ENCODE results near the gene TERT. TPM values are rescaled to one million over a fixed set of nuclear protein-coding genes. Genes with fewer than 3 reads are reported as not detected.
A peak's percentile ranks its signal among the peaks of the same experiment; 100 is the strongest.

The TERT gene
- total and polyA plus RNA-seq, 2 of the 13 experiments (the other 11 are each of a cell fraction or from before 2014, with no cell fraction given), result 4.3 to 5.9 TPM

- TF ChIP-seq ZBTB8A (CRISPR knock-in tag; IDR thresholded peaks at IDR 0.05; ENCODE audit: borderline replicate concordance, low read depth) (no peak), GATAD2A (CRISPR knock-in tag; IDR thresholded peaks at IDR 0.05) (peak; percentile 65), CC2D1A (CRISPR knock-in tag; IDR thresholded peaks at IDR 0.05) (no peak), HNRNPH1 (optimal IDR thresholded peaks at IDR 0.05; ENCODE audit: low read depth, low read length) (no peak), ZFP36 (IDR thresholded peaks at IDR 0.05; ENCODE audit: borderline replicate concordance, low read depth, low read length, partially characterized antibody) (no peak), ZMYM2 (CRISPR knock-in tag; IDR thresholded peaks at IDR 0.05) (no peak), HMG20A (CRISPR knock-in tag; IDR thresholded peaks at IDR 0.05; ENCODE audit: borderline replicate concordance) (peak; percentile 13; the same call in 1 of the 2 replicates), BRD4 (CRISPR knock-in tag; IDR thresholded peaks at IDR 0.05) (no peak), BHLHE40 (IDR thresholded peaks at IDR 0.05; ENCODE audit: low read length) (peak; percentile 87), NFYC (CRISPR knock-in tag; IDR thresholded peaks at IDR 0.05) (0 out of 2 replicates have a peak, but pooled peaks have one; percentile 23), MXD3 (CRISPR knock-in tag; IDR thresholded peaks at IDR 0.05) (peak; percentile 93), RCOR2 (CRISPR knock-in tag; IDR thresholded peaks at IDR 0.05) (no peak), ZNF3 (CRISPR knock-in tag; IDR thresholded peaks at IDR 0.05) (0 out of 2 replicates have a peak, but pooled peaks have one; percentile 45), KMT2A (CRISPR knock-in tag; IDR thresholded peaks at IDR 0.05) (no peak), ATF3 (CRISPR knock-in tag; IDR thresholded peaks at IDR 0.05) (0 out of 2 replicates have a peak, but pooled peaks have one; percentile 12), ZNF709 (CRISPR knock-in tag; IDR thresholded peaks at IDR 0.05) (peak; percentile 80; the same call in 1 of the 2 replicates), MYC (CRISPR knock-in tag; IDR thresholded peaks at IDR 0.05; ENCODE audit: borderline replicate concordance) (peak; percentile 73; the same call in 1 of the 2 replicates), KLF12 (CRISPR knock-in tag; IDR thresholded peaks at IDR 0.05; ENCODE audit: borderline replicate concordance) (0 out of 2 replicates have a peak, but pooled peaks have one; percentile 40), HIVEP1 (CRISPR knock-in tag; IDR thresholded peaks at IDR 0.05) (peak; percentile 49), ZNF7 (CRISPR knock-in tag; IDR thresholded peaks at IDR 0.05) (no peak)
- TF ChIP-seq, protein P1, sequence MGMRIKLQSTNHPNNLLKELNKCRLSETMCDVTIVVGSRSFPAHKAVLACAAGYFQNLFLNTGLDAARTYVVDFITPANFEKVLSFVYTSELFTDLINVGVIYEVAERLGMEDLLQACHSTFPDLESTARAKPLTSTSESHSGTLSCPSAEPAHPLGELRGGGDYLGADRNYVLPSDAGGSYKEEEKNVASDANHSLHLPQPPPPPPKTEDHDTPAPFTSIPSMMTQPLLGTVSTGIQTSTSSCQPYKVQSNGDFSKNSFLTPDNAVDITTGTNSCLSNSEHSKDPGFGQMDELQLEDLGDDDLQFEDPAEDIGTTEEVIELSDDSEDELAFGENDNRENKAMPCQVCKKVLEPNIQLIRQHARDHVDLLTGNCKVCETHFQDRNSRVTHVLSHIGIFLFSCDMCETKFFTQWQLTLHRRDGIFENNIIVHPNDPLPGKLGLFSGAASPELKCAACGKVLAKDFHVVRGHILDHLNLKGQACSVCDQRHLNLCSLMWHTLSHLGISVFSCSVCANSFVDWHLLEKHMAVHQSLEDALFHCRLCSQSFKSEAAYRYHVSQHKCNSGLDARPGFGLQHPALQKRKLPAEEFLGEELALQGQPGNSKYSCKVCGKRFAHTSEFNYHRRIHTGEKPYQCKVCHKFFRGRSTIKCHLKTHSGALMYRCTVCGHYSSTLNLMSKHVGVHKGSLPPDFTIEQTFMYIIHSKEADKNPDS (CRISPR knock-in tag; IDR thresholded peaks at IDR 0.05), result no peak
- TF ChIP-seq, protein P2, sequence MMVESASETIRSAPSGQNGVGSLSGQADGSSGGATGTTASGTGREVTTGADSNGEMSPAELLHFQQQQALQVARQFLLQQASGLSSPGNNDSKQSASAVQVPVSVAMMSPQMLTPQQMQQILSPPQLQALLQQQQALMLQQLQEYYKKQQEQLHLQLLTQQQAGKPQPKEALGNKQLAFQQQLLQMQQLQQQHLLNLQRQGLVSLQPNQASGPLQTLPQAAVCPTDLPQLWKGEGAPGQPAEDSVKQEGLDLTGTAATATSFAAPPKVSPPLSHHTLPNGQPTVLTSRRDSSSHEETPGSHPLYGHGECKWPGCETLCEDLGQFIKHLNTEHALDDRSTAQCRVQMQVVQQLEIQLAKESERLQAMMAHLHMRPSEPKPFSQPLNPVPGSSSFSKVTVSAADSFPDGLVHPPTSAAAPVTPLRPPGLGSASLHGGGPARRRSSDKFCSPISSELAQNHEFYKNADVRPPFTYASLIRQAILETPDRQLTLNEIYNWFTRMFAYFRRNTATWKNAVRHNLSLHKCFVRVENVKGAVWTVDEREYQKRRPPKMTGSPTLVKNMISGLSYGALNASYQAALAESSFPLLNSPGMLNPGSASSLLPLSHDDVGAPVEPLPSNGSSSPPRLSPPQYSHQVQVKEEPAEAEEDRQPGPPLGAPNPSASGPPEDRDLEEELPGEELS (CRISPR knock-in tag; IDR thresholded peaks at IDR 0.05), result 0 out of 2 replicates have a peak, but pooled peaks have one; percentile 25
- TF ChIP-seq, protein P3, sequence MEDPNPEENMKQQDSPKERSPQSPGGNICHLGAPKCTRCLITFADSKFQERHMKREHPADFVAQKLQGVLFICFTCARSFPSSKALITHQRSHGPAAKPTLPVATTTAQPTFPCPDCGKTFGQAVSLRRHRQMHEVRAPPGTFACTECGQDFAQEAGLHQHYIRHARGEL (CRISPR knock-in tag; IDR thresholded peaks at IDR 0.05), result no peak
Observed at GRCh38 chr5:1246711-1247431, 48.0 kb downstream of the TERT start (continued).

Measured in HepG2 (cell line).